GM18951 (cell line): ENCODE measurements around the gene PSG11.
"Not testable (repeated sequence)": the region's sequence is repeated elsewhere in the genome, so short reads cannot be mapped to it uniquely, and the experiment has no call there.

Source experiments
- POLR2A ChIP-seq: IDR thresholded peaks from 4 replicates; pipeline ENCODE4 v1.6.1; 2011; ENCODE audit warnings: mild to moderate bottlenecking; ENCODE audit not compliant: insufficient read length, insufficient read depth; ENCODE audit errors: extremely low read depth
- in situ Hi-C: fragments of 300-500 bp; cut with MboI; formaldehyde crosslinking; loops from one replicate; pipeline ENCODE4 v1.12.0; 2022; ENCODE audit warnings: low sequenced_read_pairs, mixed read lengths, inconsistent platforms; ENCODE audit not compliant: unreplicated experiment

The PSG11 gene

GRCh38 chr19:43026369-43026768, at the start of gene PSG11:
Gene PSG11, minus strand, starts transcription at chr19:43026469. Its CDS starts 97 bp downstream, at chr19:43026372.
- in situ Hi-C loops: not testable (repeated sequence)

GRCh38 chr19:43062418-43062817, 36.1 kb upstream of the PSG11 start:
- in situ Hi-C loops: not testable (repeated sequence)

- in situ Hi-C loops: not testable (repeated sequence)
These were observed 35.1 kb upstream of the PSG11 start for GRCh38 chr19:43061326-43061725.

- in situ Hi-C loops: not testable (repeated sequence)
These were observed 34.0 kb upstream of the PSG11 start for GRCh38 chr19:43060254-43060653.

GRCh38 chr19:43059482-43059881, 33.2 kb upstream of the PSG11 start:
- in situ Hi-C loops: not testable (repeated sequence)

- in situ Hi-C loops: not testable (repeated sequence)
These were observed 32.2 kb upstream of the PSG11 start for GRCh38 chr19:43058440-43058839.

GRCh38 chr19:43047966-43048365, 21.7 kb upstream of the PSG11 start:
- in situ Hi-C loops: not testable (repeated sequence)

GRCh38 chr19:43046578-43046977, 20.3 kb upstream of the PSG11 start:
- in situ Hi-C loops: not testable (repeated sequence)

GRCh38 chr19:43043492-43044180, 17.4 kb upstream of the PSG11 start:
- in situ Hi-C loops: not testable (repeated sequence)

GRCh38 chr19:43031645-43032044, 5.4 kb upstream of the PSG11 start:
- in situ Hi-C loops: not testable (repeated sequence)

GRCh38 chr19:43028866-43029265, 2.6 kb upstream of the PSG11 start:
- TF ChIP-seq POLR2A: no peak
- in situ Hi-C loops: no loop called here

GRCh38 chr19:43027985-43028384, 1.7 kb upstream of the PSG11 start:
- in situ Hi-C loops: not testable (repeated sequence)

- in situ Hi-C loops: not testable (repeated sequence)
These were observed 792 bp upstream of the PSG11 start for GRCh38 chr19:43027061-43027460.

GRCh38 chr19:43022098-43022497, 4.2 kb downstream of the PSG11 start:
- in situ Hi-C loops: not testable (repeated sequence)

GRCh38 chr19:43021629-43022028, 4.6 kb downstream of the PSG11 start:
- in situ Hi-C loops: not testable (repeated sequence)

- in situ Hi-C loops: not testable (repeated sequence)
These were observed 6.7 kb downstream of the PSG11 start for GRCh38 chr19:43019588-43019987.

GRCh38 chr19:43005841-43006240, 20.4 kb downstream of the PSG11 start:
- in situ Hi-C loops: not testable (repeated sequence)

GRCh38 chr19:43004846-43005245, 21.4 kb downstream of the PSG11 start:
- in situ Hi-C loops: not testable (repeated sequence)

- in situ Hi-C loops: not testable (repeated sequence)
These were observed 22.6 kb downstream of the PSG11 start for GRCh38 chr19:43003634-43004033.

GRCh38 chr19:43002948-43003347, 23.3 kb downstream of the PSG11 start:
- in situ Hi-C loops: not testable (repeated sequence)

- in situ Hi-C loops: not testable (repeated sequence)
These were observed 30.1 kb downstream of the PSG11 start for GRCh38 chr19:42996161-42996560.
